Mononuclear cell (primary cell): Measurements from ENCODE around the gene NPBWR2. TPM values are rescaled to one million over a fixed set of nuclear protein-coding genes. Genes with fewer than 3 reads are reported as not detected.

Source experiments
- H3K27me3 ChIP-seq: 2 replicates; pipeline ENCODE4 v1.6.0; 2011; ENCODE audit warnings: low read length, control low read depth; ENCODE audit not compliant: insufficient read depth
- H3K4me1 ChIP-seq: 2 replicates; pipeline ENCODE4 v1.5.1; 2011; ENCODE audit warnings: mild to moderate bottlenecking, low read length, control low read depth; ENCODE audit not compliant: insufficient read depth
- H3K4me3 ChIP-seq: 2 replicates; pipeline ENCODE4 v1.5.1; 2011; ENCODE audit warnings: mild to moderate bottlenecking, low read length, moderate library complexity
- H3K9me3 ChIP-seq: 2 replicates; pipeline ENCODE4 v1.5.1; 2011; ENCODE audit warnings: low read depth, mild to moderate bottlenecking, control low read depth, low read length
- total RNA-seq: library from RNA; depleted of rRNA; stranded (reverse); fragments of >200 nt; gene quantifications from one replicate; pipeline ENCODE4 v1.2.3, GENCODE V29; 2012

NPBWR2 gene
- not detected for total RNA-seq

- H3K4me3 ChIP-seq, result no peak within 1 kb of the TSS
- H3K27me3 ChIP-seq, result peaks cover 5% of the 10 kb centered on the region
- H3K9me3 ChIP-seq, result no peaks in the 10 kb centered on the region
- peaks cover 10% of the 10 kb centered on the region for H3K4me1 ChIP-seq
Measured at GRCh38 chr20:64106981-64107735, at the start of gene NPBWR2. NPBWR2 (minus strand) TSS chr20:64107565; CDS start chr20:64106831, 734 bp downstream.

GRCh38 chr20:64156136-64156885, 48.9 kb upstream of the NPBWR2 start:
- H3K27me3 ChIP-seq, result peaks cover 8% of the 10 kb centered on the region
- no peaks in the 10 kb centered on the region for H3K4me1 ChIP-seq

GRCh38 chr20:64155258-64156135, 48.1 kb upstream of the NPBWR2 start:
- peaks cover 2% of the 10 kb centered on the region for H3K27me3 ChIP-seq
- H3K4me1 ChIP-seq, result no peaks in the 10 kb centered on the region
- no peaks in the 10 kb centered on the region for H3K9me3 ChIP-seq
- no peak overlapping the region for H3K4me3 ChIP-seq

More at GRCh38 chr20:64156136-64156885, 48.9 kb upstream of the NPBWR2 start:
- H3K4me3 ChIP-seq, result no peak overlapping the region
- H3K9me3 ChIP-seq, result no peaks in the 10 kb centered on the region

GRCh38 chr20:64154590-64155257, 47.4 kb upstream of the NPBWR2 start:
- H3K4me1 ChIP-seq, result no peaks in the 10 kb centered on the region
- H3K4me3 ChIP-seq, result no peak overlapping the region
- H3K27me3 ChIP-seq, result no peaks in the 10 kb centered on the region
- no peaks in the 10 kb centered on the region for H3K9me3 ChIP-seq

DNA sequence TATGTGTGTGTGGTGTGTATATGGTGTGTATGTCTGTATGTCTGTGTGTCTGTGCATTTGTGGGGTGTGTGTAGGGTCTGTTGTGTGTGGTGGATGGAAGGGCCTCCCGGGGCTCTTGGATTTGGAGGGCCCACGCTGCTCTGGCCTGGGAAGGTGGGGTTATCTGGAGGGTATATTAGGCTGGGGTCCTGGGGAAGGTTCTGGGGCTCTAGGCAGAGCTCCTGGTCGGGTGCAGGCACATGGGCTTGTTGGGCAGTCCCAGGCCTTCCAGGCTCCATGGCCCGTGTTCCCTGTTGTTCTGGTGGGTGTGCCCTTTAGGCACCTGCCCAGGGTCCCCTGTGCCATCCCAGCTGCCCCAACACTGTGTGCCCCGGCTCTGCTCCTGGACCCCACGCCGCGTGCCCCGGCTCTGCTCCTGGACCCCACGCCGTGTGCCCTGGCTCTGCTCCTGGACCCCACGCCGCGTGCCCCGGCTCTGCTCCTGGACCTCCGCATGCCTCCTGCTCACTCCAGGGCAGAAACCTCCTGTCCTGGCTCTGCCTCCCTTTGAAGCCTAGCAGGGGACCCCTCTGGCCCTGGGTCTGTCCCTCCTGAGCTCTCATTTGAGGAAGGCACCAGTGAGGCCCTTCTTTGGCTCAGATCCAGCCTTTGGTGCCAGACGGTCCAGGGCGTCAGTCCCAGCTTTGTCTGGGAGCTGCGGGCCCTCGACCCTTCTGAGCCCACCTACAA, 46.7 kb upstream of the NPBWR2 start:
- no peak overlapping the region for H3K4me3 ChIP-seq
- no peaks in the 10 kb centered on the region for H3K9me3 ChIP-seq
- H3K27me3 ChIP-seq, result no peaks in the 10 kb centered on the region
- no peaks in the 10 kb centered on the region for H3K4me1 ChIP-seq

DNA sequence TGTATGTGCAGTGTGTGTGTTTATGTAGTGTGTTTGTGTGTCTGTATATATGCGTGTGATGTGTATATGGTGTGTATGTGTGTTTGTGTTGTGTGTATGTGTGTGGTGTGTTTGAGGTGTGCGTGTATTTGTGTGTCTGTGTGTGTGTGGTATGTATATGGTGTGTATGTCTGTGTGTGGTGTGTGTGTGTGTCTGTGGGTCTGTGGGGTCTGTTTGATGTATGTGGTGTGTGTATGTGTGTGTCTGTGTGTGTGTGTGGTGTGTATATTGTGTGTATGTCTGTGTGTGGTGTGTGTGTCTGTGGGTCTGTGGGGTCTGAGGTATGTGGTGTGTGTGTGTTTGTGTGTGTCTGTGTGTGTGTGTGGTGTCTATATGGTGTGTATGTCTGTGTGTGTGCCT, 46.0 kb upstream of the NPBWR2 start:
- H3K4me1 ChIP-seq, result no peaks in the 10 kb centered on the region
- no peaks in the 10 kb centered on the region for H3K9me3 ChIP-seq
- H3K27me3 ChIP-seq, result no peaks in the 10 kb centered on the region
- no peak overlapping the region for H3K4me3 ChIP-seq

DNA sequence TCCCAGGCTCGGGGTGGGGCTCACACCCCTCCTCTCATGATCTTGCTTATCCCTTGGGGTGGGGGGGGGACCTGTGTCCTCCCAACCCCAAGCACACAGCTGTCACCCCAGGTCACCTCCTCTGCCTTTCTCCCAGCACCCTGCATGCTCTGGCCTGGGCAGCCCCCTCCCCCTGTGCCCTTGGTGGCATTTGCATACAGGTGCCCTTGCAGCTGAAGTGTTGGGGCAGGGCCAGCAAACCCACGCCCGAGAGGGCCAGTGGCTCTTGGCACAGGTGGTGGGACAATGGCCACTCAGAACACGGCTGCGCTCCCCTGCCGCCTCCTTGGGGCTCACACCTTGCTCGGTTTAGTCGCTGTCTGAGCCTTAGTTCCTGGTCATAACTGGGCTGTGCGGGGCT, 45.5 kb upstream of the NPBWR2 start:
- Histone ChIP-seq H3K27me3 (no peaks in the 10 kb centered on the region), H3K4me1 (no peaks in the 10 kb centered on the region), H3K9me3 (no peaks in the 10 kb centered on the region), H3K4me3 (no peak overlapping the region)

DNA sequence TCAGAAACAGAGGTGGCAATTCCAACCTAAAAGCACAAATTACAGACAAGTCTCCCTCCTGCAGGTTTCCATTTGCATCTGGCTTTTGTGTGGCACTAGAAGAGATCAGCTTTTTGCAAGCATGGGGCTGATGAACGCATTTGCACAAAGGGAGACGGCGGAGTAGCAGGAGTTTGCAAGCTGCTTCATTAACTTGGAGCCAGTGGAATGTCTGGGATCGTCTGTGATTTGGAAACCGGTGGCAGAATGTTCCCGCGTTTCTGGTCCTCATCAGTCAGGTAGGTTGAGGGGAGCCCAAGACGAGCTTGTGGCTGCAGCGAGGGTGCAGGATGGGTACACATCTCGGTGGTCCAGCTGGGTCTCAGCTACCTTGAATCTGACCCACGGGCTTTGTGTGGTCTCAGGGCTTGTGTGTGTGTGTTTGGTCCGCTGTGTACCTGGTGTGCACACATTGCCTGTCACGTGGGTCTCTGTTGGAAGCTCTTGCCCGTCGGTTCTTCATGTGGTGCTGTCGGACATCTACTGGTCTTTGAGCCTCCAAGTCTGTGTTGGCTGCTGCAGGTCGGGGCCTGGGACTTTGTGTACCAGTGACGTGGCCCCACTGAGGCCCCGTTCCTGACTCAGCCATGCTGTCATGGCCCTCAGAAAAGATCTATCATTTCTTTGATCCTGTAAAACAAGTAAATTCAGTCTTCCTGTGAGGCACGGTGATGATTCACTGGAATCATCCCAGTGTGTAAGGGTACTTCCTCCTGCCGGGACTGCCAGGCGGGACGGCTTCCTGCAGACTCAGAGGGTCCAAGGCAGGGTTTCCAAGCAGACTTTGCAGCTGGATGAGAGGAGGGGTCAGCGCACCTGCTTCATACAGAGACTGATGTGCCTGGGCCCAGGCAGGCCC, 44.5 kb upstream of the NPBWR2 start:
- Histone ChIP-seq H3K4me3 (no peak overlapping the region), H3K4me1 (no peaks in the 10 kb centered on the region), H3K9me3 (no peaks in the 10 kb centered on the region), H3K27me3 (no peaks in the 10 kb centered on the region)

DNA sequence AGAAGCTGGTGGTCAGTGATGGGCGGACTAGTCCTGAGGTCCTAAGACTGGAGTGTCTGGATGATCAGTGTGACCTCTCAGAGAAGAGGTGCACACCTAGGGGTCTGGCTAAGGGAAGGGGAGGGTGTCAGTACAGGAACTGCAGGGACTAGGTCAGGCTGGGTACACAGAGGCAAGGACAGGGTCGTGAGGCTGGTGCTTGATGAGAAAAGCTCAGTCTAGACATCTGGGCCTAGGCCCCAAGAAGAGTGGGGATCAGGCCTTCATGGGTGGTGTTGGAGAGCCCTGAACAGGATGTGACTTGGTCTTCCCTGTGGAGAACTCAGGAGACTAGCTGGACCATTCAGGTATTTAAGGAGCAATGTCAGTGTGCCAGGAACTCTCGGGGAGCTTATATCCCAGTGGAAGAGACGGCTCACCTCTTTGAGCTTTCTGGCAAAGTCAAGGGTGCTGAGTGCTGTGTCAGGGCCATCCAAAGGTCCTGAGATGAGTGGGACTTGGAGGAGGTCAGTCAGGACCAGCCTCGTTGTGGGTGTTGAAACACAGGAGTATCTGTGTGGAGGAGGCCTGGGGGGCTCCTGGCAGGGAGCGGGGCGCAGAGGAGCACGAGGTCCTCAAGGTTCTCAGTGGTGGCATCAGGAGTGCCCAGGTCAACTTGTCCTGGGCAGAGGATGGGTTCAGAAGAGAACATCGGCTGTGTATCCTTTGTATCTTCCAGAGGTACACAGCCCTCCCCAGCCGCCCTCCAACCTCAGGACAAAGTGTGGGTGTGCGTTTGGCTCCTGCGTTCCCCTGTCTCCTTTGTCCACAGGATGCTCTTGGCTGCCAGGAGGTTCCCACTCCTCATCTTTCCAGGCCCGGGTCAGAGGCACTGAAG, 43.6 kb upstream of the NPBWR2 start:
- no peaks in the 10 kb centered on the region for H3K4me1 ChIP-seq
- no peaks in the 10 kb centered on the region for H3K9me3 ChIP-seq
- no peak overlapping the region for H3K4me3 ChIP-seq
- H3K27me3 ChIP-seq, result no peaks in the 10 kb centered on the region

GRCh38 chr20:64149809-64150560, 42.6 kb upstream of the NPBWR2 start:
- Histone ChIP-seq H3K4me3 (no peak overlapping the region), H3K27me3 (no peaks in the 10 kb centered on the region)

DNA sequence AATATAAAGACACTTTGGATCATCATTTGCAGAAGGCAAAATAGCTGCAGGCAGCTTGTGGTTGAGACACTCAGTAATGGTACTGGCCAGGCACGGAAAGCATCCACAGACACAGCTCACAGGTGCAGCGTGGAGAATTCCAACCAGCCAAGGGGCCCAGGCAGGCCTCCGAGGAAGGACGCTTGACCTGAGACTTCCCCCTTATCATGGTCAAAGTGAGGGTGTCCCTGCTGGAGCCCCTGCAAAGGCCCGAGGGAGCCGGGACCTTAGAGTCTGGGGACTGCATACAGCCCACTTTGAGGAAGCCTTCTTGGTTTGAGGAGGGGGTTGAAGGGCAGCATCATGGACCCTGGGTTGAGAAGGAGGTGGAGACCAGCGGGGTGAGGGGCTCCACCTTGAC, 41.8 kb upstream of the NPBWR2 start:
- Histone ChIP-seq H3K27me3 (no peaks in the 10 kb centered on the region), H3K9me3 (no peaks in the 10 kb centered on the region), H3K4me1 (no peaks in the 10 kb centered on the region), H3K4me3 (no peak overlapping the region)

More at GRCh38 chr20:64149809-64150560, 42.6 kb upstream of the NPBWR2 start:
- H3K4me1 ChIP-seq, result no peaks in the 10 kb centered on the region
- no peaks in the 10 kb centered on the region for H3K9me3 ChIP-seq

GRCh38 chr20:64148581-64148980, 41.2 kb upstream of the NPBWR2 start:
- Histone ChIP-seq H3K9me3 (no peaks in the 10 kb centered on the region), H3K4me1 (no peaks in the 10 kb centered on the region), H3K27me3 (no peaks in the 10 kb centered on the region), H3K4me3 (no peak overlapping the region)
